ENCODE measurements around the gene DIAPH2. TPM values are rescaled to one million over a fixed set of nuclear protein-coding genes. Genes with fewer than 3 reads are reported as not detected.

DIAPH2 gene
- total RNA-seq, 2 donors from 2014 or later: 42.4 to 66.0 TPM

DNA sequence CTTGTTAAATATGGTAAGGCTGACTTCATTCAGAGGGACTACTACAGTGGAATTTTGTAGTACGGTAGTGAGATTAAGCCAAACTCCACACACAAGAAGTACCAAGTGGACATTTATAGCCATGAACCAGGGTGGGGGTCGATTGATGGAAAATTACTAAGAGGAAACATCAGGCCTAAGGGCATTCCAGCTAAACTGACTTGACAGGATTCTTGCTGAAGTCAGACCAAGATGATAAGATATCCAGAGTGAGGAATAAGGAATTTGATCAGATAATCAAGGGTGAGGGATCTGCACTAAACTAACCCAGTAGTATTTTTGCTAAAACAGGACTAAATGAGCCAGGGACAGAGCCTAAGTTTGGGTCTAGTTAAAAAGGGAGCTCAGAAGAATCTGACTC, 796.6 kb downstream of the DIAPH2 start:
- DNase-seq (ENCODE audit: low spot score): no peak
- TF ChIP-seq CTCF (IDR thresholded peaks at IDR 0.05): no peak
- Histone ChIP-seq H3K36me3 (no peaks in the 10 kb centered on the region), H3K27me3 (replicated peaks; ENCODE audit: insufficient read depth) (no peaks in the 10 kb centered on the region), H3K4me1 (ENCODE audit: control insufficient read depth in 1 of 2, low read depth in 2 of 2) (no peaks in the 10 kb centered on the region), H3K27ac (no peak overlapping the region), H3K4me3 (no peak overlapping the region), H3K9me3 (no peaks in the 10 kb centered on the region)
- no peak for ATAC-seq (ENCODE audit: insufficient number of reproducible peaks, low FRiP score, low read depth)

DNA sequence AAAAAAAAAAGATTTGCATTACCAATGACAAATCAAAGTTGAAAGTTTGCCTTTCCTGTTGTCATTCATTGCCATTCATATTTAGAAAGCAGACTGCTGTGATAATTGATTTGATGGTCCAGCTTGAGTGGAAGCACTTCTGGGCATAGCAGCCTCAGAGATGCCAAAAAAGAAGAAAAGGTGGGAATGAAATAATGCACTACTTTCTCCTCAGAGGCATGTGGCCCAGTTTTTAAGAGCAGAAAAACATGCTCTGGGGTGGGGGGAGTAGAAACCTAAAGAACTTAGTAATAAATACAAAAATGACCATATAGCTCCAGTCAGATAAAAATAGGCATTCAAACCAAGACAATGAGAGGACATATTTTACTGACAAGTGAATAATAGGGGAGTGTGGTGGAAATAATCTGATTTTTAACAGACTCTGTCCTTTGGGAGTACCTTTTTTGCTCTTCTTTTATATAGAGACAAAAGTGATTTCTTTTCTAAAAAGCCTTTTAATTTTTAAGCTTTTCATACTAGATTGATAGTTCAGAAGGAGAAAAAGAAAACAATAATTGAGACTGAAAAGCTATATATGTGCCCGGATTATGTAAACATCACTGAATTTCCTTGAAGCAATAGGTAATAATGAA, 798.1 kb downstream of the DIAPH2 start:
- ATAC-seq (ENCODE audit: insufficient number of reproducible peaks, low FRiP score, low read depth): no peak
- no peak for TF ChIP-seq CTCF (IDR thresholded peaks at IDR 0.05)

GRCh38 chrX:97490656-97491055, 806.0 kb downstream of the DIAPH2 start:
- Histone ChIP-seq H3K9me3 (no peaks in the 10 kb centered on the region), H3K27me3 (replicated peaks; ENCODE audit: insufficient read depth) (no peaks in the 10 kb centered on the region)
- no peak for ATAC-seq (ENCODE audit: insufficient number of reproducible peaks, low FRiP score, low read depth)

More for the DNA sequence above, 798.1 kb downstream of the DIAPH2 start:
- Histone ChIP-seq H3K4me3 (no peak overlapping the region), H3K36me3 (no peaks in the 10 kb centered on the region), H3K27ac (no peak overlapping the region), H3K9me3 (no peaks in the 10 kb centered on the region), H3K27me3 (replicated peaks; ENCODE audit: insufficient read depth) (no peaks in the 10 kb centered on the region), H3K4me1 (ENCODE audit: control insufficient read depth in 1 of 2, low read depth in 2 of 2) (no peaks in the 10 kb centered on the region)
- DNase-seq (ENCODE audit: low spot score): no peak

DNA sequence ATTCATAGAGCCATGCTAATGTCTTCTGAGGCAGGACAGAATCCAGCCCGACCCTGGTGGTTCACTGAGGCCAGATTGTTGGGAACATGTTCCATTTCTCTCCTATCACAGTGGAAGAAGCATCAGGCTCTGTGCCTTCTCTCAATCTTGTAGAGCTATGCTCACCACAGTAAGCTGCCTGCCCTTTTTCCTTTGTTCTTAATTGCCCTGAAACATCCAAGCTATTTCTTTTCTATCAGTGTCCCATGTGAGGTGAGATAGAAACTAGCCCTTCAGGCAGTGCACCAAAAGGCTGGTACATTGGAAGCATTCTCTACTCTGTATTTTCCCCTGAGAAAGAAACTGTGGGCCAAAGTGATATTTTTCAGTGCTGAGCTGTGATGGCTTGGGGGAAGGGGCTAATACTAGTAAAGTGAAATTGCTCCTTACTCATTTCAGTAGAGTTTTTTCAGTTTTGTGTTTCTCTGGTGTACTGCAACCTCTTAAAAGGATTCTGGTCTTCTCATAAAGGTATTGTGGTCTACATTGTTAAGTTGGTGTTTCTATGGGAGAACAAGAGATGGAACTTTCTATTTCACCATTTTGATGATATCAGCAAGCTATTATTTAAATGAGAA, 810.2 kb downstream of the DIAPH2 start:
- Histone ChIP-seq H3K4me3 (no peak overlapping the region), H3K9me3 (no peaks in the 10 kb centered on the region), H3K36me3 (no peaks in the 10 kb centered on the region), H3K27ac (no peak overlapping the region), H3K27me3 (replicated peaks; ENCODE audit: insufficient read depth) (no peaks in the 10 kb centered on the region), H3K4me1 (ENCODE audit: control insufficient read depth in 1 of 2, low read depth in 2 of 2) (no peaks in the 10 kb centered on the region)
- DNase-seq (ENCODE audit: low spot score) (no peak), ATAC-seq (ENCODE audit: insufficient number of reproducible peaks, low FRiP score, low read depth) (no peak)
- TF ChIP-seq CTCF (IDR thresholded peaks at IDR 0.05): no peak

More at GRCh38 chrX:97490656-97491055, 806.0 kb downstream of the DIAPH2 start:
- H3K4me1 ChIP-seq (ENCODE audit: control insufficient read depth in 1 of 2, low read depth in 2 of 2): no peaks in the 10 kb centered on the region
- H3K36me3 ChIP-seq: no peaks in the 10 kb centered on the region
- no peak for TF ChIP-seq CTCF (IDR thresholded peaks at IDR 0.05)
- H3K27ac ChIP-seq: no peak overlapping the region
- H3K4me3 ChIP-seq: no peak overlapping the region
- DNase-seq (ENCODE audit: low spot score): no peak

GRCh38 chrX:97498093-97498492, 813.5 kb downstream of the DIAPH2 start:
- no peak for ATAC-seq (ENCODE audit: insufficient number of reproducible peaks, low FRiP score, low read depth)
- Histone ChIP-seq H3K4me3 (no peak overlapping the region), H3K9me3 (no peaks in the 10 kb centered on the region), H3K27ac (no peak overlapping the region), H3K27me3 (replicated peaks; ENCODE audit: insufficient read depth) (no peaks in the 10 kb centered on the region), H3K4me1 (ENCODE audit: control insufficient read depth in 1 of 2, low read depth in 2 of 2) (no peaks in the 10 kb centered on the region), H3K36me3 (no peaks in the 10 kb centered on the region)
- no peak for TF ChIP-seq CTCF (IDR thresholded peaks at IDR 0.05)
- no peak for DNase-seq (ENCODE audit: low spot score)
